GM12875 (cell line): ENCODE measurements around the gene CAP1.

Source experiments
- H3K4me3 ChIP-seq: one replicate; pipeline ENCODE4 v1.5.1; 2011; ENCODE audit warnings: low read depth, low read length, control low read depth
- TF ChIP-seq, protein P1 (sequence below): IDR thresholded peaks from 2 replicates; pipeline ENCODE4 v1.5.1; 2011; ENCODE audit warnings: low read depth, mild to moderate bottlenecking, control low read depth, inconsistent platforms, low read length, moderate library complexity, borderline replicate concordance; ENCODE audit not compliant: insufficient read depth

CAP1 gene

GRCh38 chr1:40050863-40051262 is 10.3 kb downstream of the CAP1 start:
- TF ChIP-seq, protein P1, sequence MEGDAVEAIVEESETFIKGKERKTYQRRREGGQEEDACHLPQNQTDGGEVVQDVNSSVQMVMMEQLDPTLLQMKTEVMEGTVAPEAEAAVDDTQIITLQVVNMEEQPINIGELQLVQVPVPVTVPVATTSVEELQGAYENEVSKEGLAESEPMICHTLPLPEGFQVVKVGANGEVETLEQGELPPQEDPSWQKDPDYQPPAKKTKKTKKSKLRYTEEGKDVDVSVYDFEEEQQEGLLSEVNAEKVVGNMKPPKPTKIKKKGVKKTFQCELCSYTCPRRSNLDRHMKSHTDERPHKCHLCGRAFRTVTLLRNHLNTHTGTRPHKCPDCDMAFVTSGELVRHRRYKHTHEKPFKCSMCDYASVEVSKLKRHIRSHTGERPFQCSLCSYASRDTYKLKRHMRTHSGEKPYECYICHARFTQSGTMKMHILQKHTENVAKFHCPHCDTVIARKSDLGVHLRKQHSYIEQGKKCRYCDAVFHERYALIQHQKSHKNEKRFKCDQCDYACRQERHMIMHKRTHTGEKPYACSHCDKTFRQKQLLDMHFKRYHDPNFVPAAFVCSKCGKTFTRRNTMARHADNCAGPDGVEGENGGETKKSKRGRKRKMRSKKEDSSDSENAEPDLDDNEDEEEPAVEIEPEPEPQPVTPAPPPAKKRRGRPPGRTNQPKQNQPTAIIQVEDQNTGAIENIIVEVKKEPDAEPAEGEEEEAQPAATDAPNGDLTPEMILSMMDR: no peak

GRCh38 chr1:40053138-40053887 is 12.8 kb downstream of the CAP1 start:
- TF ChIP-seq, protein P1: no peak
- no peak overlapping the region for H3K4me3 ChIP-seq

More at GRCh38 chr1:40050863-40051262, 10.3 kb downstream of the CAP1 start:
- no peak overlapping the region for H3K4me3 ChIP-seq

- TF ChIP-seq, protein P1: no peak
- H3K4me3 ChIP-seq: no peak overlapping the region
Observed at GRCh38 chr1:40056519-40057309, 16.2 kb downstream of the CAP1 start.

- no peak overlapping the region for H3K4me3 ChIP-seq
- TF ChIP-seq, protein P1: no peak
Observed at GRCh38 chr1:40057310-40058030, 16.9 kb downstream of the CAP1 start.

DNA sequence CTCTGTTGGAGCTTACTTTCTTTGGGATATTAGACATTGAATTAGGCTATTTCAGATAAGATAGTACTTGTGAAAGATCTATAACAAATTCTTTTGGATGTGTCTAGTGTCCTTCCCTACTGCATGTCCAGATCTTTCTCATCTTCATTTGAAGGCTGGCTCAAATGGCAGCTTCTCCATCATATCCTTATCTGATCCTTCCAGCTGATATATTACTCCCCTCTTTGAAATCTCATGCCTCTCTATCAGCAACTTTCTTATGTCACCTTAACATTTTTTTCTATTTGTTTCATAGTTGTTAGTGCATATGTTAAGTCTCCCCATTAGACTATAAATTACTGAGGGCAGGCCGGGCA is 17.5 kb downstream of the CAP1 start:
- H3K4me3 ChIP-seq: no peak overlapping the region
- TF ChIP-seq, protein P1: no peak

- no peak overlapping the region for H3K4me3 ChIP-seq
- TF ChIP-seq, protein P1: no peak
Observed at GRCh38 chr1:40058453-40059337, 18.2 kb downstream of the CAP1 start.
